H1 (cell line): ENCODE data around the gene NARS2. TPM values are rescaled to one million over a fixed set of nuclear protein-coding genes. Genes with fewer than 3 reads are reported as not detected.

Source experiments
- CTCF ChIA-PET: fragments of 300-600 bp; sonication (Branson Sonifier 250); formaldehyde crosslinking; loops from one replicate; lab custom pipeline; 2021; ENCODE audit not compliant: partially characterized antibody; lab: Charles Lee
- POLR2A ChIA-PET: fragments of 300-600 bp; sonication (Branson Sonifier 250); formaldehyde crosslinking; loops from one replicate; lab custom pipeline; 2021; ENCODE audit warnings: inconsistent platforms; ENCODE audit not compliant: partially characterized antibody; lab: Charles Lee
- DNase-seq, 2 experiments: peaks; one replicate each; pipeline versions ENCODE4 v3.0.0 to v3.0.0-alpha.2; 2010 to 2022; ENCODE audit warnings: low spot score in 2 of 2, low read depth in 1 of 2, mixed read lengths in 1 of 2
- FAIRE-seq: peaks from 2 replicates; lab custom pipeline; 2011; peaks lifted over from hg19 to GRCh38; lab: Jason Lieb, UNC
- H2AFZ ChIP-seq: 2 replicates; pipeline ENCODE4 v1.8.1; 2012; ENCODE audit warnings: low read length, inconsistent platforms
- H2AK5ac ChIP-seq: 2 replicates; pipeline ENCODE4 v1.6.1; 2013; ENCODE audit warnings: low read depth, low read length
- H2BK120ac ChIP-seq: replicated peaks from 2 replicates; pipeline ENCODE3; 2013; ENCODE audit warnings: low read depth, low read length, inconsistent platforms
- H2BK12ac ChIP-seq: 2 replicates; pipeline ENCODE4 v1.6.1; 2013; ENCODE audit warnings: low read depth, low read length
- H2BK15ac ChIP-seq: 2 replicates; pipeline ENCODE4 v1.6.1; 2013; ENCODE audit warnings: low read length
- H2BK20ac ChIP-seq: 2 replicates; pipeline ENCODE4 v1.6.1; 2013; ENCODE audit warnings: low read length
- H2BK5ac ChIP-seq: 2 replicates; pipeline ENCODE4 v1.6.1; 2013; ENCODE audit warnings: low read depth, low read length
- H3K14ac ChIP-seq: 2 replicates; pipeline ENCODE4 v1.6.1; 2013; ENCODE audit warnings: inconsistent platforms; ENCODE audit not compliant: insufficient read length
- H3K18ac ChIP-seq: 2 replicates; pipeline ENCODE4 v1.6.1; 2013; ENCODE audit warnings: low read length; ENCODE audit errors: extremely low read depth
- H3K23ac ChIP-seq: 2 replicates; pipeline ENCODE4 v1.6.1; 2013; ENCODE audit warnings: inconsistent platforms; ENCODE audit not compliant: insufficient read length
- H3K23me2 ChIP-seq: 2 replicates; pipeline ENCODE4 v1.6.1; 2013; ENCODE audit warnings: low read depth, low read length
- H3K27ac ChIP-seq: 2 replicates; pipeline ENCODE4 v1.6.1; 2011; ENCODE audit warnings: low read depth, low read length, inconsistent platforms
- H3K27me3 ChIP-seq, 4 experiments: replicated peaks in 1 of 4; 1 replicate in 1 of 4; 2 replicates in 3 of 4; pipeline versions ENCODE4 v1.6.1 to v1.8.1; 2011 to 2013; ENCODE audit warnings: low read length in 3 of 4, mild to moderate bottlenecking in 3 of 4, inconsistent platforms in 2 of 4, mixed read lengths in 2 of 4, moderate library complexity in 1 of 4; ENCODE audit not compliant: control insufficient read depth in 3 of 4, insufficient read depth in 3 of 4; ENCODE audit errors: extremely low read depth in 1 of 4
- H3K36me3 ChIP-seq, 4 experiments: 2 replicates each; pipeline versions ENCODE4 v1.6.1 to v1.8.1; 2011 to 2013; ENCODE audit warnings: mild to moderate bottlenecking in 4 of 4, low read length in 3 of 4, moderate library complexity in 2 of 4, control low read depth in 1 of 4, inconsistent platforms in 1 of 4; ENCODE audit not compliant: insufficient read depth in 4 of 4, control insufficient read depth in 2 of 4
- H3K4ac ChIP-seq: replicated peaks from 2 replicates; pipeline ENCODE3; 2013; ENCODE audit warnings: low read length, low read depth, mixed read lengths, inconsistent platforms; ENCODE audit not compliant: insufficient read length
- H3K4me1 ChIP-seq, 4 experiments: replicated peaks in 1 of 4; 1 replicate in 1 of 4; 2 replicates in 3 of 4; pipeline versions ENCODE4 v1.6.1 to v1.8.1; 2011 to 2013; ENCODE audit warnings: low read length in 3 of 4, inconsistent platforms in 2 of 4, mixed read lengths in 1 of 4; ENCODE audit not compliant: insufficient read depth in 4 of 4, control insufficient read depth in 3 of 4
- H3K4me2 ChIP-seq, 2 experiments: 2 replicates each; pipeline versions ENCODE4 v1.6.1 to v1.8.1; 2011 to 2013; ENCODE audit warnings: low read depth in 2 of 2, low read length in 2 of 2, control low read depth in 1 of 2, inconsistent platforms in 1 of 2, mild to moderate bottlenecking in 1 of 2; ENCODE audit not compliant: insufficient read depth in 1 of 2
- H3K4me3 ChIP-seq, 4 experiments: fragments of 200-600, 300-600 bp in 1 of 4; sonication (generic), shearing (Covaris generic), sonication (Bioruptor Twin) in 1 of 4; 2 replicates each; pipeline versions ENCODE4 v1.5.1 to v1.8.1; 2011 to 2016; ENCODE audit warnings: low read length in 4 of 4, low read depth in 3 of 4, control low read depth in 2 of 4, inconsistent platforms in 2 of 4, mild to moderate bottlenecking in 2 of 4, mixed read lengths in 1 of 4, moderate library complexity in 1 of 4; ENCODE audit not compliant: insufficient read depth in 2 of 4; ENCODE audit errors: extremely low read depth in 1 of 4
- H3K56ac ChIP-seq: replicated peaks from 2 replicates; pipeline ENCODE3; 2013; ENCODE audit warnings: low read depth, mild to moderate bottlenecking, mixed read lengths, low read length, inconsistent platforms; ENCODE audit not compliant: insufficient read length
- H3K79me1 ChIP-seq: 2 replicates; pipeline ENCODE4 v1.6.1; 2013; ENCODE audit warnings: low read depth, low read length, control low read depth
- H3K79me2 ChIP-seq, 2 experiments: 2 replicates each; pipeline versions ENCODE4 v1.6.1 to v1.8.1; 2012 to 2013; ENCODE audit warnings: low read length in 2 of 2, mild to moderate bottlenecking in 2 of 2, inconsistent platforms in 1 of 2; ENCODE audit not compliant: insufficient read depth in 2 of 2, control insufficient read depth in 1 of 2
- H3K9ac ChIP-seq, 4 experiments: replicated peaks in 1 of 4; 1 replicate in 1 of 4; 2 replicates in 3 of 4; pipeline versions ENCODE4 v1.6.1 to v1.8.1; 2011 to 2013; ENCODE audit warnings: low read depth in 3 of 4, low read length in 3 of 4, control low read depth in 2 of 4, mild to moderate bottlenecking in 2 of 4, moderate library complexity in 2 of 4, inconsistent platforms in 1 of 4; ENCODE audit errors: extremely low read depth in 1 of 4
- H3K9me3 ChIP-seq, 2 experiments: 2 replicates each; pipeline versions ENCODE4 v1.6.1 to v1.8.1; 2012 to 2013; ENCODE audit warnings: mild to moderate bottlenecking in 2 of 2, moderate library complexity in 2 of 2, control low read depth in 1 of 2, inconsistent platforms in 1 of 2, low read depth in 1 of 2, low read length in 1 of 2, mixed read lengths in 1 of 2; ENCODE audit not compliant: insufficient read depth in 2 of 2
- H4K20me1 ChIP-seq, 2 experiments: replicated peaks in 1 of 2; 2 replicates each; pipeline versions ENCODE3 to v1.8.1; 2011 to 2013; ENCODE audit warnings: inconsistent platforms in 2 of 2, low read length in 2 of 2, mild to moderate bottlenecking in 1 of 2; ENCODE audit not compliant: insufficient read depth in 2 of 2, control insufficient read depth in 1 of 2
- H4K5ac ChIP-seq: 2 replicates; pipeline ENCODE4 v1.6.1; 2013; ENCODE audit warnings: low read length, low read depth, mixed read lengths, inconsistent platforms; ENCODE audit not compliant: insufficient read length
- H4K8ac ChIP-seq: 2 replicates; pipeline ENCODE4 v1.8.0; 2013; ENCODE audit warnings: mild to moderate bottlenecking, moderate library complexity, low read length, inconsistent platforms; ENCODE audit not compliant: insufficient read depth; ENCODE audit errors: extremely low read depth
- H4K91ac ChIP-seq: replicated peaks from 2 replicates; pipeline ENCODE3; 2013; ENCODE audit warnings: low read length, mixed read lengths, inconsistent platforms; ENCODE audit not compliant: insufficient read length
- BRCA1 ChIP-seq: IDR thresholded peaks from 2 replicates; pipeline ENCODE4 v1.6.1; 2012; ENCODE audit warnings: low read depth, low read length, improper control_type of control experiment
- CEBPB ChIP-seq: IDR thresholded peaks from 2 replicates; pipeline ENCODE4 v1.6.1; 2012; ENCODE audit warnings: low read depth, low read length
- HDAC6 ChIP-seq: IDR thresholded peaks from one replicate; pipeline ENCODE4 v1.7.1; 2012; ENCODE audit warnings: low read depth, mild to moderate bottlenecking, inconsistent platforms, low read length, moderate library complexity
- RBBP5 ChIP-seq: IDR thresholded peaks from 2 replicates; pipeline ENCODE4 v1.7.1; 2012; ENCODE audit warnings: low read depth, mild to moderate bottlenecking, inconsistent platforms, low read length, moderate library complexity, borderline replicate concordance
- RNF2 ChIP-seq: fragments of 200-900, 300-1000 bp; sonication (generic); IDR thresholded peaks from 2 replicates; pipeline ENCODE4 v1.7.1; 2016; ENCODE audit warnings: borderline replicate concordance, low read depth, mild to moderate bottlenecking, antibody characterized with exemption, low read length; ENCODE audit not compliant: poor library complexity, severe bottlenecking; ENCODE audit errors: missing control alignments
- RXRA ChIP-seq: IDR thresholded peaks from 2 replicates; pipeline ENCODE4 v1.6.1; 2011; ENCODE audit warnings: low read depth, mild to moderate bottlenecking, low read length, moderate library complexity; ENCODE audit not compliant: insufficient read depth
- SIN3A ChIP-seq, 2 experiments: IDR thresholded peaks in 1 of 2; conservative IDR thresholded peaks in 1 of 2; 2 replicates each; pipeline ENCODE4 v1.6.1; 2011 to 2012; ENCODE audit warnings: low read length in 2 of 2, improper control_type of control experiment in 1 of 2, low read depth in 1 of 2, mild to moderate bottlenecking in 1 of 2
- SP2 ChIP-seq: IDR thresholded peaks from 2 replicates; pipeline ENCODE4 v1.6.1; 2012; ENCODE audit warnings: mild to moderate bottlenecking, low read length, inconsistent platforms
- SP4 ChIP-seq: IDR thresholded peaks from 2 replicates; pipeline ENCODE4 v1.6.1; 2012; ENCODE audit warnings: low read length, inconsistent platforms
- SRF ChIP-seq: IDR thresholded peaks from 2 replicates; pipeline ENCODE4 v1.6.1; 2011; ENCODE audit warnings: mild to moderate bottlenecking, low read depth, low read length, moderate library complexity
- SUZ12 ChIP-seq: fragments of 200-600 bp; sonication (generic); IDR thresholded peaks from 2 replicates; pipeline ENCODE4 v1.6.1; 2012; ENCODE audit warnings: mild to moderate bottlenecking, inconsistent platforms, low read length, moderate library complexity, mixed read lengths
- TAF1 ChIP-seq: IDR thresholded peaks from 2 replicates; pipeline ENCODE4 v1.6.1; 2011; ENCODE audit warnings: mild to moderate bottlenecking, low read depth, low read length
- USF2 ChIP-seq: IDR thresholded peaks from 2 replicates; pipeline ENCODE4 v1.6.1; 2011; ENCODE audit warnings: low read length, improper control_type of control experiment
- ZNF274 ChIP-seq: IDR thresholded peaks from 2 replicates; pipeline ENCODE4 v1.7.0; 2012; ENCODE audit warnings: low read length, borderline replicate concordance; ENCODE audit errors: extremely low read depth
- WGBS, 2 experiments: shearing (Covaris generic) in 1 of 2; methylation state at CpG; one replicate each; pipeline versions ENCODE4 v1.1.6 to v1.1.7; 2013 to 2015; ENCODE audit warnings: low lambda C conversion rate in 2 of 2, mixed read lengths in 2 of 2, inconsistent platforms in 1 of 2, low coverage in 1 of 2, missing lambda C conversion rate in 1 of 2; ENCODE audit not compliant: insufficient replicate concordance in 2 of 2, insufficient coverage in 1 of 2, insufficient read length in 1 of 2; ENCODE audit errors: extremely low coverage in 1 of 2, missing lambda C conversion rate in 1 of 2; 5-methylcytosine and 5-hydroxymethylcytosine counted together
- polyA plus RNA-seq, 7 experiments: library from polyadenylated mRNA; depleted of rRNA in 3 of 7; stranded (reverse) in 5 of 7; unstranded in 2 of 7; fragments of >200 nt in 5 of 7; fragments of 200-250 nt in 2 of 7; gene quantifications; 1 replicate in 5 of 7; 2 replicates in 1 of 7; 4 replicates in 1 of 7; pipeline versions ENCODE4 v1.2.1 to v1.2.3, GENCODE V29; 2011 to 2013; ENCODE audit warnings: missing spikeins in 2 of 7, mixed read lengths in 2 of 7
- total RNA-seq: library from RNA; stranded (reverse); fragmentation: NEBNext Ultra II Directional; extraction: Animal tissue kit (Norgen Biotek cat#: 25700); gene quantifications from 2 replicates; pipeline ENCODE4 v1.2.1, GENCODE V29; 2021

NARS2 gene
- total and polyA plus RNA-seq, 2 of the 8 experiments (the other 6 are each of a cell fraction or from before 2014, with no cell fraction given), result 26.2 to 51.6 TPM

GRCh38 chr11:78390809-78391208, 183.9 kb downstream of the NARS2 start:
- WGBS, 2 experiments, result 90% methylated on average over 5 of the region's 5 CpGs; no CpG with 5 or more reads in 1 of the 2 experiments
- Histone ChIP-seq H3K36me3 (no peaks in the 10 kb centered on the region), H2BK12ac (no peak overlapping the region), H3K79me2 (no peaks in the 10 kb centered on the region), H3K56ac (no peak overlapping the region), H2BK20ac (no peak overlapping the region), H3K14ac (no peak overlapping the region), H3K23me2 (no peaks in the 10 kb centered on the region), H3K4me1 (no peaks in the 10 kb centered on the region), H3K4ac (no peak overlapping the region), H3K18ac (no peak overlapping the region), H3K4me2 (no peak overlapping the region), H2BK120ac (no peak overlapping the region), H4K5ac (no peak overlapping the region), H4K91ac (no peak overlapping the region), H3K27ac (no peak overlapping the region), H3K9me3 (no peaks in the 10 kb centered on the region), H4K8ac (no peak overlapping the region), H3K4me3 (no peak overlapping the region), H2BK15ac (no peak overlapping the region), H2AFZ (no peak overlapping the region), H3K23ac (no peak overlapping the region), H4K20me1 (no peaks in the 10 kb centered on the region), H2BK5ac (no peak overlapping the region), H3K27me3 (no peaks in the 10 kb centered on the region), H3K9ac (no peak overlapping the region), H2AK5ac (no peak overlapping the region), H3K79me1 (peaks cover 3% of the 10 kb centered on the region; the same call in 1 of the 2 replicates)
- TF ChIP-seq BRCA1 (no peak), SP4 (no peak), RXRA (no peak), RBBP5 (no peak), CEBPB (no peak), TAF1 (no peak), SP2 (no peak), RNF2 (no peak), SUZ12 (no peak), ZNF274 (no peak), USF2 (no peak), SIN3A (conservative IDR thresholded peaks at IDR 0.05 in 1 of 2, IDR thresholded peaks at IDR 0.05 in 1 of 2; ENCODE audit: low read depth in 1 of 2, low read length in 2 of 2) (no peak), SRF (no peak), HDAC6 (no peak)
- FAIRE-seq, result no peak
- DNase-seq, result no peak
- CTCF ChIA-PET, result interaction anchor here (1.4 to 1.8 kb wide), 3 partner anchors 25 to 40 kb away, joined by 3 to 4 read pairs (median 4); partner anchors contain the start of gene GAB2
- POLR2A ChIA-PET, result no interaction called here
